GM18505 (cell line): ENCODE data around the gene HLA-B.
"Not testable (repeated sequence)": the region's sequence is repeated elsewhere in the genome, so short reads cannot be mapped to it uniquely, and the experiment has no call there.

Source experiments
- ATAC-seq: cut with Tn5 transposase; IDR thresholded peaks from one replicate; pipeline ENCODE4 v1.9.1; 2021; ENCODE audit not compliant: unreplicated experiment
- POLR2A ChIP-seq: IDR thresholded peaks from 4 replicates; pipeline ENCODE4 v1.6.1; 2011; ENCODE audit warnings: borderline replicate concordance; ENCODE audit not compliant: insufficient read depth, insufficient read length; ENCODE audit errors: extremely low read depth

HLA-B gene

DNA sequence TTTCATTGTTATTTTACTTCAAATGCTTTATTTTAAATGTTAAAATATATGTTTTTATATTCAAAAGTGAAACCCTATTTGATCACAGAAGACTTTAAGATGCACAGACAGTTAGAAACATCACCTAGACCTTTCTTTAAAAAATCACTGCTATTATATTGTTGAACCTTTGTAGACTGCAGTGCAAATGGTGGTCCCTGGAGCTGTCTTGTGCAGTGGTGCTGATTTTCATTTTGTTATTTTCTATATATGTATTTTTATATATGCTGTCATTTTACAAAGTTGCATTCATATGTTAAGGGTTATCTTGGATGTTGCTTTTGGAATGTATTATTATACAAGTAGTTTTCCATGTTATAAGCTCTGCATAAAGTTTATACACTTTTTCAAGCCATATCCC is 18.7 kb upstream of the HLA-B start:
- no peak for TF ChIP-seq POLR2A
- ATAC-seq, result no peak

DNA sequence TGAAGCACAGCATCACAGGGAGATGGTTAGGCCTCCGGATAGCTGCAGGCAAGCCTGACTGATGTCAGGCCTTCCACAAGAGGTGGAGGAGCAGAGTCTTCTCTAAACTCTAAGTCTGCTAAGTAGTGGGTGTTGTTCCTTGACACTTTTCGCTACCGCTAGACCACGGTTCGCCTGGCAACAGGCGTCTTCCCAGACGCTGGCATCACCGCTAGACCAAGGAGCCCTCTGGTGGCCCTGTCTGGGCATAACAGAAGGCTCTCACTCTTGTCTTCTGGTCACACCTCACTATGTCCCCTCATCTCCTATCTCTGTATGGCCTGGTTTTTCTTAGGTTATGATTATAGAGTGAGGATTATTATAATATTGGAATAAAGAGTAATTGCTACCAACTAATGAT is 17.1 kb upstream of the HLA-B start:
- not testable (repeated sequence) for ATAC-seq

DNA sequence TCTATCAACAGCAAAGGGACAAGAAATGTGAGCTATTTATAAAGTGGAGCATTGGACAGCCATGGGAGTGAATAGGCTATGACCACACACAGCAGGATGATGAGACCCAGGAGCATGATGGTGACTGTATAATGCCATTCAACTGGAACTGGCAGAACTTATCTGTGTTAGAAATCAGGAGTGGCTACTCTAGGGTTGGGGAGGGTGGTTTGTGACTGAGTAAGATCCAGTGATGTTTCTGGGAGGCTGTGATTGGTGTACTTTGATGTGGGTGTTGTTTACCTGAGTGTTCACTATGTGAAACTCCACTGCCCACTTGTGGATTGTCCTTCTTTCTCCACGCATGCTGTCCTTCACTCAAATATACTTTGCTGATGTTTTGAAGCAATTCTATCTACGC is 11.5 kb upstream of the HLA-B start:
- no peak for TF ChIP-seq POLR2A
- no peak for ATAC-seq

DNA sequence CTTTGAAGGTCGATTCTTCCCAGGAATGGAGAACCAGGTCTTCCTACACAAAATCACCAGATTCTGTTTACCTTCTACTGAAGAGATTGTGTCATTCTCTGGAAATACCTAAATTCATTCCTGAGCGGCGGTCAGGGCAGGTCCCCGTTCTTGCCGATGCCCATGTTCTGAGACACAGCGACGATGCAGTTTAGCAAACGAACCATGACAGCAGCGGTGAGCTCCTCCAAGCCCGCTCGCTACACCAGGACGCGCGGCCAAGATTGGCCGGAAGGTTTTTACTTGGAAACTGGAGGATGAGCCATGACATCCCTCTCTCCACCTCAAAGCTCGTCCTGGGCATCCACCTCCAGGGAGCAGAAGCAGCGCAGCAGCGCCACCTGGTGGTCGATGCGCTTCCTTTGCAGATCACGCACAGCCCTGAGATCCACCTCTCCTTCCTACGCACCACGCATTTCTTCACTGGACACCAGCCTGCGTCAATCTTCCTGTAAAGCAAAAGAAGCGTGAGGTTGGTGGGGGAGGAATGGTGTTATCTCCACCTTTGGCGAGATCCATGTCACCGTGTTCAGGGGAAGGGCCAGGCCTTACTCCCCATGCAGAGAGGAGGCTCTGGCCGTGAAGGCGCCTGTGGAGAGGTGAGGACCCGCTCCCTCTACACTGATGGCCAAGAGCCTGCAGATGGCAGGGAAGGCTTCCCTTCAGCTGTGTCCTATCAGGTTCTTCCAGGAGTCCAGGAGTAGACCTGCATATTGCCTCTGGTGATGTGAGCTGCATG is 9.9 kb upstream of the HLA-B start:
- no peak for TF ChIP-seq POLR2A
- ATAC-seq, result peak; percentile 70

- TF ChIP-seq POLR2A, result no peak
Measured at GRCh38 chr6:31365864-31366263, 8.9 kb upstream of the HLA-B start.

DNA sequence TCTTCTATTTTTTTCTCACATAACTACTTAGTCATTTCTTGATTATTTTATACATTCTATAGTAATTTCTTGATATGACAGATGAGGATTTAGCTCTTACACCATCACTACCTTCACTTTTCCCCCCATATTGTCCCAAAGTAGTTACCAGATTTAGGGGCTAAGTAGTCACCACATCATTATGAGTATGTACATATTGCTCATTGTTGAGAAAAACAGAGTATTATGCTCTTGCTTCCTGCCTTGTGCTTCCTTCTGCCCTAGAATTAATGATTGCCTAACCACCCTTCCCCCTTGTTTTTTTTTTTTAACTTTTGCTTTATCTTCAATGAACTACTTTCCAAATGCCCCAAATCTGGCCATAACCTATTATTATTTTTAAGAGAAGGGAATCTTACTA is 6.8 kb upstream of the HLA-B start:
- no peak for TF ChIP-seq POLR2A
- no peak for ATAC-seq

More at GRCh38 chr6:31365864-31366263, 8.9 kb upstream of the HLA-B start:
- no peak for ATAC-seq

GRCh38 chr6:31362751-31363150 is 5.8 kb upstream of the HLA-B start:
- ATAC-seq, result no peak
- TF ChIP-seq POLR2A, result no peak

DNA sequence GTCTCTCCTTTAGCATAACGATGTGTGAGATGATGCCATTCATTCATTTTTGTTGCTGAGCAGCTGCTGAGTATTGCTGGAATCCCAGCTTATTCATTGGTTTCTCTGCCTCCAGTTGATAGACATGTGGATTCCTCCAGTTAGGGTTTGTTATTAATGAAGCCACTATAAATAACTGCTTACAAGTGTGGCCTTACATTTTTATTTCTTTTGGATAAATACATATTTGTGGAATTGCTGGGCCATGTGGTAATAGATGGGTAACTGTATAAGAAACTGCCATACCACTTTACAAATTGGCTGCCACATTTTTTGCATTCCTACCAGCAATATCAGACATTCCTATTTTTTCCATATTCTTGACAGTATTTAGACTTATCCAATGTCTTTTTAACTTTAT is 2.6 kb upstream of the HLA-B start:
- no peak for TF ChIP-seq POLR2A
- no peak for ATAC-seq

- no peak for ATAC-seq
Measured at GRCh38 chr6:31358302-31358701, 1.3 kb upstream of the HLA-B start.

GRCh38 chr6:31357886-31358285 is 907 bp upstream of the HLA-B start:
- no peak for TF ChIP-seq POLR2A

More at GRCh38 chr6:31358302-31358701, 1.3 kb upstream of the HLA-B start:
- TF ChIP-seq POLR2A, result no peak

GRCh38 chr6:31356216-31356945 is 598 bp downstream of the HLA-B start:
- TF ChIP-seq POLR2A, result no peak
- peak; percentile 6 for ATAC-seq

More at GRCh38 chr6:31357886-31358285, 907 bp upstream of the HLA-B start:
- ATAC-seq, result no peak

DNA sequence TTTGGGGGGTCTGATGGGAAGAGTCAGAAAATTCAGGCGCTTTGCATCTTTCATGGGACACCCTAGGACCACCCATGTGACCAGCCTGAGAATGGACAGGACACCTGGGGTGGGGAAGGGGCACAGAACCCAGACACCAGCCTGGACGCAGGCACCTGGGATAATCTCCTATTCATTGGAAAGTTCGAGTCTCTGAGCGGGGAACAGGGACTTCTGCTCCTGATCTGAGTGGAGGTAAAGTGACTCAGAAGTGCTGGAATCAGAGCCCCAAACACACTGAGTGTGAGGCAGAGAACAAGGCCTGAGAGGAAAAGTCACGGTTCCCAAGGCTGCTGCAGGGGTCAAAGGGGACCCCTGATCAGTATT is 1.4 kb downstream of the HLA-B start:
- TF ChIP-seq POLR2A, result peak; percentile 15
- ATAC-seq, result no peak

GRCh38 chr6:31354864-31355582 is 2.0 kb downstream of the HLA-B start:
- TF ChIP-seq POLR2A, result peak; percentile 13
- ATAC-seq, result no peak

- TF ChIP-seq POLR2A, result no peak
- ATAC-seq, result no peak
Measured at GRCh38 chr6:31354158-31354863, 2.7 kb downstream of the HLA-B start.

DNA sequence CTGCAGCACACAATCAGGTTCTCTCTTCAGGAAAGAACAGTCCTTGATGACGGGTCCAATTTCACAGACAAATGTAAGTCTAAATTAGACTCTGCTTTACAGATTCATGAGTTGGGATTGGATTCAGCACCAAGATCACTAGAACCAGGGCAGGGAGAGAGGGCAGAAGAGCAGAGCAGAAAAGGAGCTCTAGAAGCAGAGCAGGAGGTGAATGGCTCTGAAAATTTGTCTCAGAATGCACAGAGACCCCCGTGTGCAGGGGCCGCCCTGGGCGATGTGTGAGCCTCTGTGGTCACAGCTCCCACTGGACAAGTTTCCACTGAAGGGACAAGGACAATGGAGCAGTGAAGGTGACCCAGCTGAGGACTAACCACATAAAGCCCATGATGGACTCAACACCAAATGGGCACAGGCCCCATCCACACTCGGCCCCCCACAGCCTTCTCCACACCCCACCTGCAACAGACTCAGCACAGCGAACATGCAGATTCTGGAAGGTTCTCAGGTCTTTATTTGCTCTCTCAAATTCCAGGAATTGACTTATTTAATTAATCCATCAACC is 3.5 kb downstream of the HLA-B start:
- no peak for ATAC-seq
- TF ChIP-seq POLR2A, result peak; percentile 52
